ENCODE measurements around the gene KLRC4. TPM values are rescaled to one million over a fixed set of nuclear protein-coding genes. Genes with fewer than 3 reads are reported as not detected.
"Not testable (repeated sequence)": the region's sequence is repeated elsewhere in the genome, so short reads cannot be mapped to it uniquely, and the experiment has no call there.

KLRC4 gene
- total and polyA plus RNA-seq, 4 donors = 0.17 to 1.3 (median 0.32) TPM

- H3K9me3 ChIP-seq (ENCODE audit: control insufficient read depth in 4 of 4, low read length in 3 of 4); H3K9ac ChIP-seq (ENCODE audit: low read depth in 1 of 2, low read length in 2 of 2); H3K4me3 ChIP-seq (ENCODE audit: low read depth in 1 of 3, low read length in 3 of 3); DNase-seq (ENCODE audit: low spot score); H3K4me1 ChIP-seq (ENCODE audit: control insufficient read depth in 4 of 4, insufficient read depth in 4 of 4, low read length in 3 of 4); H3K36me3 ChIP-seq (ENCODE audit: control insufficient read depth in 4 of 4, insufficient read depth in 3 of 4, low read depth in 1 of 4, low read length in 3 of 4); H3K27me3 ChIP-seq (ENCODE audit: control insufficient read depth in 4 of 4, insufficient read depth in 4 of 4, low read length in 3 of 4); H3K27ac ChIP-seq (ENCODE audit: low read depth in 1 of 2, low read length in 2 of 2): not testable (repeated sequence)
- 59% methylated on average over 2 of the region's 2 CpGs for WGBS
Observed at GRCh38 chr12:10439608-10440274, 30.2 kb upstream of the KLRC4 start.

- H3K36me3 ChIP-seq (ENCODE audit: control insufficient read depth in 4 of 4, insufficient read depth in 3 of 4, low read depth in 1 of 4, low read length in 3 of 4); DNase-seq (ENCODE audit: low spot score); H3K27ac ChIP-seq (ENCODE audit: low read depth in 1 of 2, low read length in 2 of 2); H3K9ac ChIP-seq (ENCODE audit: low read depth in 1 of 2, low read length in 2 of 2); H3K4me3 ChIP-seq (ENCODE audit: low read depth in 1 of 3, low read length in 3 of 3); H3K9me3 ChIP-seq (ENCODE audit: control insufficient read depth in 4 of 4, low read length in 3 of 4); H3K4me1 ChIP-seq (ENCODE audit: control insufficient read depth in 4 of 4, insufficient read depth in 4 of 4, low read length in 3 of 4); H3K27me3 ChIP-seq (ENCODE audit: control insufficient read depth in 4 of 4, insufficient read depth in 4 of 4, low read length in 3 of 4): not testable (repeated sequence)
- WGBS = 36% methylated on average over 2 of the region's 2 CpGs
Observed at GRCh38 chr12:10437601-10438000, 28.0 kb upstream of the KLRC4 start.

GRCh38 chr12:10435816-10436215, 26.3 kb upstream of the KLRC4 start, which contains the start of gene KLRC2:
Gene KLRC2, minus strand, starts transcription at chr12:10436010. Its CDS starts 24 bp downstream, at chr12:10435986.
- not testable (repeated sequence) for H3K36me3 ChIP-seq (ENCODE audit: control insufficient read depth in 4 of 4, insufficient read depth in 3 of 4, low read depth in 1 of 4, low read length in 3 of 4); H3K27me3 ChIP-seq (ENCODE audit: control insufficient read depth in 4 of 4, insufficient read depth in 4 of 4, low read length in 3 of 4); H3K9me3 ChIP-seq (ENCODE audit: control insufficient read depth in 4 of 4, low read length in 3 of 4); DNase-seq (ENCODE audit: low spot score); H3K4me1 ChIP-seq (ENCODE audit: control insufficient read depth in 4 of 4, insufficient read depth in 4 of 4, low read length in 3 of 4); H3K9ac ChIP-seq (ENCODE audit: low read depth in 1 of 2, low read length in 2 of 2); H3K4me3 ChIP-seq (ENCODE audit: low read depth in 1 of 3, low read length in 3 of 3); H3K27ac ChIP-seq (ENCODE audit: low read depth in 1 of 2, low read length in 2 of 2)
- WGBS = 58% methylated on average over 3 of the region's 3 CpGs

GRCh38 chr12:10430623-10431022, 21.1 kb upstream of the KLRC4 start:
- H3K4me1 ChIP-seq (ENCODE audit: control insufficient read depth in 4 of 4, insufficient read depth in 4 of 4, low read length in 3 of 4) = not testable (repeated sequence)
- WGBS = 86% methylated on average over 4 of the region's 4 CpGs

GRCh38 chr12:10425938-10426337, 16.4 kb upstream of the KLRC4 start:
- H3K27me3 ChIP-seq (ENCODE audit: control insufficient read depth in 4 of 4, insufficient read depth in 4 of 4, low read length in 3 of 4); H3K9ac ChIP-seq (ENCODE audit: low read depth in 1 of 2, low read length in 2 of 2); H3K9me3 ChIP-seq (ENCODE audit: control insufficient read depth in 4 of 4, low read length in 3 of 4); H3K27ac ChIP-seq (ENCODE audit: low read depth in 1 of 2, low read length in 2 of 2); H3K4me3 ChIP-seq (ENCODE audit: low read depth in 1 of 3, low read length in 3 of 3); H3K4me1 ChIP-seq (ENCODE audit: control insufficient read depth in 4 of 4, insufficient read depth in 4 of 4, low read length in 3 of 4); H3K36me3 ChIP-seq (ENCODE audit: control insufficient read depth in 4 of 4, insufficient read depth in 3 of 4, low read depth in 1 of 4, low read length in 3 of 4); DNase-seq (ENCODE audit: low spot score): not testable (repeated sequence)
- 88% methylated on average over 8 of the region's 8 CpGs for WGBS

More at GRCh38 chr12:10430623-10431022, 21.1 kb upstream of the KLRC4 start:
- not testable (repeated sequence) for H3K27ac ChIP-seq (ENCODE audit: low read depth in 1 of 2, low read length in 2 of 2); H3K4me3 ChIP-seq (ENCODE audit: low read depth in 1 of 3, low read length in 3 of 3); H3K27me3 ChIP-seq (ENCODE audit: control insufficient read depth in 4 of 4, insufficient read depth in 4 of 4, low read length in 3 of 4); DNase-seq (ENCODE audit: low spot score); H3K9ac ChIP-seq (ENCODE audit: low read depth in 1 of 2, low read length in 2 of 2); H3K9me3 ChIP-seq (ENCODE audit: control insufficient read depth in 4 of 4, low read length in 3 of 4); H3K36me3 ChIP-seq (ENCODE audit: control insufficient read depth in 4 of 4, insufficient read depth in 3 of 4, low read depth in 1 of 4, low read length in 3 of 4)

- WGBS = 82% methylated on average over 1 of the region's 1 CpG
- not testable (repeated sequence) for H3K27me3 ChIP-seq (ENCODE audit: control insufficient read depth in 4 of 4, insufficient read depth in 4 of 4, low read length in 3 of 4); H3K9ac ChIP-seq (ENCODE audit: low read depth in 1 of 2, low read length in 2 of 2); H3K36me3 ChIP-seq (ENCODE audit: control insufficient read depth in 4 of 4, insufficient read depth in 3 of 4, low read depth in 1 of 4, low read length in 3 of 4); H3K4me1 ChIP-seq (ENCODE audit: control insufficient read depth in 4 of 4, insufficient read depth in 4 of 4, low read length in 3 of 4); H3K4me3 ChIP-seq (ENCODE audit: low read depth in 1 of 3, low read length in 3 of 3); DNase-seq (ENCODE audit: low spot score); H3K27ac ChIP-seq (ENCODE audit: low read depth in 1 of 2, low read length in 2 of 2); H3K9me3 ChIP-seq (ENCODE audit: control insufficient read depth in 4 of 4, low read length in 3 of 4)
Observed at GRCh38 chr12:10424260-10424899, 14.8 kb upstream of the KLRC4 start.

GRCh38 chr12:10422159-10422558, 12.6 kb upstream of the KLRC4 start:
- not testable (repeated sequence) for H3K36me3 ChIP-seq (ENCODE audit: control insufficient read depth in 4 of 4, insufficient read depth in 3 of 4, low read depth in 1 of 4, low read length in 3 of 4); H3K4me3 ChIP-seq (ENCODE audit: low read depth in 1 of 3, low read length in 3 of 3); H3K9me3 ChIP-seq (ENCODE audit: control insufficient read depth in 4 of 4, low read length in 3 of 4); H3K9ac ChIP-seq (ENCODE audit: low read depth in 1 of 2, low read length in 2 of 2); H3K27me3 ChIP-seq (ENCODE audit: control insufficient read depth in 4 of 4, insufficient read depth in 4 of 4, low read length in 3 of 4); DNase-seq (ENCODE audit: low spot score); H3K27ac ChIP-seq (ENCODE audit: low read depth in 1 of 2, low read length in 2 of 2); H3K4me1 ChIP-seq (ENCODE audit: control insufficient read depth in 4 of 4, insufficient read depth in 4 of 4, low read length in 3 of 4)
- 35% methylated on average over 2 of the region's 3 CpGs for WGBS

- not testable (repeated sequence) for H3K27me3 ChIP-seq (ENCODE audit: control insufficient read depth in 4 of 4, insufficient read depth in 4 of 4, low read length in 3 of 4); H3K4me1 ChIP-seq (ENCODE audit: control insufficient read depth in 4 of 4, insufficient read depth in 4 of 4, low read length in 3 of 4); H3K9me3 ChIP-seq (ENCODE audit: control insufficient read depth in 4 of 4, low read length in 3 of 4); H3K9ac ChIP-seq (ENCODE audit: low read depth in 1 of 2, low read length in 2 of 2); H3K27ac ChIP-seq (ENCODE audit: low read depth in 1 of 2, low read length in 2 of 2); H3K36me3 ChIP-seq (ENCODE audit: control insufficient read depth in 4 of 4, insufficient read depth in 3 of 4, low read depth in 1 of 4, low read length in 3 of 4); DNase-seq (ENCODE audit: low spot score); H3K4me3 ChIP-seq (ENCODE audit: low read depth in 1 of 3, low read length in 3 of 3)
- WGBS = 71% methylated on average over 1 of the region's 1 CpG
Observed at GRCh38 chr12:10420334-10420733, 10.8 kb upstream of the KLRC4 start, which contains the start of gene KLRC3. Gene KLRC3, minus strand, starts transcription at chr12:10420595. Its CDS starts 45 bp downstream, at chr12:10420550.

Data from liver (tissue), 9 donors.